Fibroblast of skin of left biceps (primary cell): ENCODE measurements around the gene MGAT2.
"Not testable (repeated sequence)": the region's sequence is repeated elsewhere in the genome, so short reads cannot be mapped to it uniquely, and the experiment has no call there.

Source experiments
- DNase-seq, 2 experiments: peaks; one replicate each; pipeline ENCODE4 v3.0.0-alpha.2; 2013; ENCODE audit warnings: low read depth in 2 of 2

The MGAT2 gene

GRCh38 chr14:49654511-49654910 lies 33.9 kb downstream of the MGAT2 start:
- DNase-seq, result no peak

GRCh38 chr14:49657500-49657899 lies 36.9 kb downstream of the MGAT2 start:
- DNase-seq, result not testable (repeated sequence)

GRCh38 chr14:49659526-49660455 lies 39.2 kb downstream of the MGAT2 start:
- no peak for DNase-seq

- DNase-seq, result no peak
Measured at GRCh38 chr14:49670475-49670874, 49.9 kb downstream of the MGAT2 start.
